ENCODE results near the gene CRIP2. TPM values are rescaled to one million over a fixed set of nuclear protein-coding genes. Genes with fewer than 3 reads are reported as not detected.

CRIP2 gene
- total RNA-seq, 1 donor, result 8.6 TPM

- H3K4me3 ChIP-seq (ENCODE audit: low read depth, low read length), result no peak overlapping the region
- DNase-seq (ENCODE audit: low read depth), result no peak
- TF ChIP-seq, protein P1, sequence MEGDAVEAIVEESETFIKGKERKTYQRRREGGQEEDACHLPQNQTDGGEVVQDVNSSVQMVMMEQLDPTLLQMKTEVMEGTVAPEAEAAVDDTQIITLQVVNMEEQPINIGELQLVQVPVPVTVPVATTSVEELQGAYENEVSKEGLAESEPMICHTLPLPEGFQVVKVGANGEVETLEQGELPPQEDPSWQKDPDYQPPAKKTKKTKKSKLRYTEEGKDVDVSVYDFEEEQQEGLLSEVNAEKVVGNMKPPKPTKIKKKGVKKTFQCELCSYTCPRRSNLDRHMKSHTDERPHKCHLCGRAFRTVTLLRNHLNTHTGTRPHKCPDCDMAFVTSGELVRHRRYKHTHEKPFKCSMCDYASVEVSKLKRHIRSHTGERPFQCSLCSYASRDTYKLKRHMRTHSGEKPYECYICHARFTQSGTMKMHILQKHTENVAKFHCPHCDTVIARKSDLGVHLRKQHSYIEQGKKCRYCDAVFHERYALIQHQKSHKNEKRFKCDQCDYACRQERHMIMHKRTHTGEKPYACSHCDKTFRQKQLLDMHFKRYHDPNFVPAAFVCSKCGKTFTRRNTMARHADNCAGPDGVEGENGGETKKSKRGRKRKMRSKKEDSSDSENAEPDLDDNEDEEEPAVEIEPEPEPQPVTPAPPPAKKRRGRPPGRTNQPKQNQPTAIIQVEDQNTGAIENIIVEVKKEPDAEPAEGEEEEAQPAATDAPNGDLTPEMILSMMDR (IDR thresholded peaks at IDR 0.05; ENCODE audit: insufficient read depth, low read depth, low read length), result no peak
Measured at GRCh38 chr14:105500036-105500725, 25.6 kb downstream of the CRIP2 start.

DNA sequence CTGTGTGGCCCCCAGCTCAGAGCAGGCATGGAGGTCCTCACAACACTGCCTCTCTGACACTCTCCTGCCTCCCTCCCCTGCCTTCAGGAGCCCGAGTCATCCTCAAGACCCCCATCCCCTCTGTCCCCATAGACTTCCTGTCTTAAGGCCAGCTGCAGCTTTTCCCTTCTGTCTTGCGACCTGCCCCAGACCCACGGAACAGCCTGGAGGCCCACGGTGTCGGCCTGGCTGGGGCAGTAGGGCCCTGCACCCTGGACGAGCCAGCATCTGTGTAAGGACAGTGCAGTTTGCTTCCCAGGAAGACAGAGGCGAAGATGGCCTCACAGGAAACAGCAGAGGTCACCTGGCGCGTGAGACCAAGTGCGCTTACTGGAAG lies 26.1 kb downstream of the CRIP2 start:
- TF ChIP-seq, protein P1 (IDR thresholded peaks at IDR 0.05; ENCODE audit: insufficient read depth, low read depth, low read length), result no peak
- no peak overlapping the region for H3K4me3 ChIP-seq (ENCODE audit: low read depth, low read length)
- no peak for DNase-seq (ENCODE audit: low read depth)

- DNase-seq (ENCODE audit: low read depth), result no peak
- TF ChIP-seq, protein P1 (IDR thresholded peaks at IDR 0.05; ENCODE audit: insufficient read depth, low read depth, low read length), result no peak
- H3K4me3 ChIP-seq (ENCODE audit: low read depth, low read length), result no peak overlapping the region
Measured at GRCh38 chr14:105501504-105502291, 27.1 kb downstream of the CRIP2 start.

DNA sequence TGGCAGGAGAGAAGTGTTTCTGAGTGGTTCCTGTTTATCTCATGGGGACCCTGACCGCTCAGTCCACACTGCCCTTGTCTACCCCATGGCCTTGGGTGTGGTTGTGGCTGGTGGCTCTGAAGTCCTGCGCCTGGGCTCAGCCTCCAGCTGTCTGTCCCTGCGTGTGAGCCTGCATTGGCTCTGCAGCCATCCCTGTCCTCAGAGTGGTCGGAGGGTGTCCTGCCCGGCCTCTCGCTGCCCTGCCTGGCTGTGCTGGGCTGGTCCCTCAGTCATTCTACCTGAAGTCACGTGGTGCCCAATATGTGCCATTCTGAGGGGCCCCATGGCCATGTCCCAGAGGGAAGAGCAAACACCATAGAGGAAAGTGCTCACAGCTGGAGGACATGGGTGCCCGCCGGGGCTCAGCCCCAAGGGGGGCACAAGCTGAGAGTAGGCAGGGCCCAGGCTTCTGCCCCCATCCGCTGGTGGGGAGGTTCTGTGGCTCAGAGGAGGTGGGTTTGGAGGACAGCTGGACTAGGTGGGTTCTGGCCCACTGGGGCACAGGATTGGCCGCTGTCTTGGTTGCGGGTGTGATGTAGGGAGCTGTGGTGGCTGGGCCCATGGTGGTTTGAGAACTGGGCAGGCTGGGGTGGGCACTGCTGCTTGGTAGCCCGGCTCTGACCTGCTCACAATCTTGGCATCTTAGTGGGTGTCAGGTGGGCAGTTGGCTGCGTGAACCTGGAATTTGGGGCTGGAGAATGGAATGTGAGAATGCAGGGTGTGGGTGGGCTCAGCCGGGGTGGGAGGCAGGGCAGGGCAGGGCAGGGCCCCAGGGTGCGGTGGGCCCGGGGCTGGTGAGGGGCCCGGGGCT lies 28.1 kb downstream of the CRIP2 start:
- TF ChIP-seq, protein P1 (IDR thresholded peaks at IDR 0.05; ENCODE audit: insufficient read depth, low read depth, low read length), result no peak
- no peak for DNase-seq (ENCODE audit: low read depth)
- no peak overlapping the region for H3K4me3 ChIP-seq (ENCODE audit: low read depth, low read length)

DNA sequence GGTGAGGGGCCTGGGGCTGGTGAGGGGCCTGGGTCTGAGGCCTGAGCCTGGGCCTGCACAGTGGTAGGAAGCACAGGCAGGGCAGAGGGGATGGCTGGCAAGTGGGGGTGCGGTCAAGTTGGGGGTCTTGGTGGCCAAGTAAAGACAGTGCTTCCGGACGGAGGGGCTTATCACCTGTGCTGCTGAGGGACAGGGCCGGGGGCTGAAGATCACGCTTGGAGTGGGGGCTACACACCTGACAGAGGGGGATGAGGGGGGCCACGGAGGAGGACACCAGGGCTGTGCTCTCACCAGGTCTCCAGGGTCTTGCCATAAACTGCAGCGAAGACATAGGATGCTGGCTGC lies 28.6 kb downstream of the CRIP2 start:
- DNase-seq (ENCODE audit: low read depth), result no peak
- TF ChIP-seq, protein P1 (IDR thresholded peaks at IDR 0.05; ENCODE audit: insufficient read depth, low read depth, low read length), result no peak
- H3K4me3 ChIP-seq (ENCODE audit: low read depth, low read length), result no peak overlapping the region

- no peak overlapping the region for H3K4me3 ChIP-seq (ENCODE audit: low read depth, low read length)
- no peak for DNase-seq (ENCODE audit: low read depth)
- TF ChIP-seq, protein P1 (IDR thresholded peaks at IDR 0.05; ENCODE audit: insufficient read depth, low read depth, low read length), result no peak
Measured at GRCh38 chr14:105503935-105504692, 29.5 kb downstream of the CRIP2 start.

All from fibroblast of villous mesenchyme (primary cell).